Activated CD4-positive, alpha-beta T cell treated with anti-CD3 and anti-CD28 coated beads, Interleukin-2, amount 50 U/mL, for 16 hours (primary cell): ENCODE results near the gene DEFB121.

Source experiments
- DNase-seq: peaks from one replicate; pipeline ENCODE4 v3.0.0-alpha.2; 2020

Gene DEFB121

DNA sequence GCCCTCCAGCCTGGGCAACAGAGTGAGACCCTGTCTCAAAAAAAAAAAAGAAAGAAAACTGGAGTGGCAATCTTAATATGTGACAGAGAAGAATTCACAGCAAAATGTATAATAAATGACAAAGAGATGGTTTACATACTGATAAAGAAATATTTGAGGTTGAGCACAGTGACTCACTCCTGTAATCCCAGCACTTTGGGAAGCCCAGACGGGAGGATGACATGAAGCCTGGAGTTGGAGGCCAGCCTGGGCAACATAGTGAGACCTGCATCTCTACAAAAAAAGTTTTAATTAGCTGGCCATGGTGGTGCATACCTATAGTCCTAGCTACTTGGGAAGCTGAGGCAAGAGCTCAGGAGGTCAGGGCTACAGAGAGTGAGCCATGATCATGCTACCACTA is 50.0 kb downstream of the DEFB121 start:
- DNase-seq, result no peak
